Inflammatory macrophage treated with lipopolysaccharide for 1 hour (primary cell): ENCODE results near the gene KCNJ18.
"Not testable (repeated sequence)": the region's sequence is repeated elsewhere in the genome, so short reads cannot be mapped to it uniquely, and the experiment has no call there.

Experiments used
- DNase-seq, 2 donors: peaks; one replicate each; pipeline ENCODE4 v3.0.0-alpha.2; 2020 to 2022

Gene KCNJ18

GRCh38 chr17:21737015-21737580, 44.8 kb downstream of the KCNJ18 start:
- not testable (repeated sequence) for DNase-seq

GRCh38 chr17:21738241-21738640, 45.9 kb downstream of the KCNJ18 start:
- not testable (repeated sequence) for DNase-seq

GRCh38 chr17:21738877-21739474, 46.7 kb downstream of the KCNJ18 start:
- not testable (repeated sequence) for DNase-seq

GRCh38 chr17:21739485-21739884, 47.2 kb downstream of the KCNJ18 start:
- not testable (repeated sequence) for DNase-seq

GRCh38 chr17:21740836-21741235, 48.5 kb downstream of the KCNJ18 start:
- not testable (repeated sequence) for DNase-seq

- not testable (repeated sequence) for DNase-seq
These were observed 49.2 kb downstream of the KCNJ18 start for GRCh38 chr17:21741520-21741919.

GRCh38 chr17:21742326-21742725, 50.0 kb downstream of the KCNJ18 start:
- DNase-seq = no peak

GRCh38 chr17:21744151-21744550, 51.8 kb downstream of the KCNJ18 start:
- DNase-seq = not testable (repeated sequence)

GRCh38 chr17:21744621-21745020, 52.3 kb downstream of the KCNJ18 start:
- not testable (repeated sequence) for DNase-seq

GRCh38 chr17:21745385-21746054, 53.2 kb downstream of the KCNJ18 start:
- not testable (repeated sequence) for DNase-seq

GRCh38 chr17:21746415-21746814, 54.1 kb downstream of the KCNJ18 start:
- DNase-seq = not testable (repeated sequence)

GRCh38 chr17:21747195-21747915, 55.0 kb downstream of the KCNJ18 start:
- DNase-seq = not testable (repeated sequence)

- not testable (repeated sequence) for DNase-seq
These were observed 56.4 kb downstream of the KCNJ18 start for GRCh38 chr17:21748686-21749085.

GRCh38 chr17:21749696-21750531, 57.6 kb downstream of the KCNJ18 start:
- DNase-seq = not testable (repeated sequence)

- DNase-seq = not testable (repeated sequence)
These were observed 58.8 kb downstream of the KCNJ18 start for GRCh38 chr17:21751111-21751510.
